Stimulated activated naive CD8-positive, alpha-beta T cell treated with anti-CD3 and anti-CD28 coated beads, Interleukin-15, amount 100 ng/mL, for 72 hours (primary cell): ENCODE results near the gene ARPC1B.
A peak's percentile ranks its signal among the peaks of the same experiment; 100 is the strongest.
"Not testable (repeated sequence)": the region's sequence is repeated elsewhere in the genome, so short reads cannot be mapped to it uniquely, and the experiment has no call there.

Source experiments
- ATAC-seq: fragments of 150-1000 bp; cut with Tn5 transposase; 2 replicates; pipeline ENCODE4 v1.10.0; 2021; ENCODE audit warnings: mild to moderate bottlenecking, moderate library complexity
- DNase-seq, 2 donors: peaks; one replicate each; pipeline ENCODE4 v3.0.0; 2021 to 2022
- H3K27ac Mint-ChIP-seq, 2 donors: one replicate each; pipeline ENCODE4 v1.8.0; 2022; ENCODE audit warnings: mild to moderate bottlenecking in 2 of 2, mixed read lengths in 2 of 2, moderate library complexity in 2 of 2
- H3K27me3 Mint-ChIP-seq: one replicate; pipeline ENCODE4 v1.8.0; 2022; ENCODE audit warnings: mixed read lengths
- H3K4me1 Mint-ChIP-seq: one replicate; pipeline ENCODE4 v1.8.0; 2022; ENCODE audit warnings: mild to moderate bottlenecking, mixed read lengths
- H3K4me3 Mint-ChIP-seq, 2 donors: one replicate each; pipeline ENCODE4 v1.8.0; 2022; ENCODE audit warnings: mild to moderate bottlenecking in 2 of 2, mixed read lengths in 2 of 2, moderate library complexity in 1 of 2
- H3K9me3 Mint-ChIP-seq, 2 donors: one replicate each; pipeline ENCODE4 v1.8.0; 2022; ENCODE audit warnings: mixed read lengths in 2 of 2

The ARPC1B gene

DNA sequence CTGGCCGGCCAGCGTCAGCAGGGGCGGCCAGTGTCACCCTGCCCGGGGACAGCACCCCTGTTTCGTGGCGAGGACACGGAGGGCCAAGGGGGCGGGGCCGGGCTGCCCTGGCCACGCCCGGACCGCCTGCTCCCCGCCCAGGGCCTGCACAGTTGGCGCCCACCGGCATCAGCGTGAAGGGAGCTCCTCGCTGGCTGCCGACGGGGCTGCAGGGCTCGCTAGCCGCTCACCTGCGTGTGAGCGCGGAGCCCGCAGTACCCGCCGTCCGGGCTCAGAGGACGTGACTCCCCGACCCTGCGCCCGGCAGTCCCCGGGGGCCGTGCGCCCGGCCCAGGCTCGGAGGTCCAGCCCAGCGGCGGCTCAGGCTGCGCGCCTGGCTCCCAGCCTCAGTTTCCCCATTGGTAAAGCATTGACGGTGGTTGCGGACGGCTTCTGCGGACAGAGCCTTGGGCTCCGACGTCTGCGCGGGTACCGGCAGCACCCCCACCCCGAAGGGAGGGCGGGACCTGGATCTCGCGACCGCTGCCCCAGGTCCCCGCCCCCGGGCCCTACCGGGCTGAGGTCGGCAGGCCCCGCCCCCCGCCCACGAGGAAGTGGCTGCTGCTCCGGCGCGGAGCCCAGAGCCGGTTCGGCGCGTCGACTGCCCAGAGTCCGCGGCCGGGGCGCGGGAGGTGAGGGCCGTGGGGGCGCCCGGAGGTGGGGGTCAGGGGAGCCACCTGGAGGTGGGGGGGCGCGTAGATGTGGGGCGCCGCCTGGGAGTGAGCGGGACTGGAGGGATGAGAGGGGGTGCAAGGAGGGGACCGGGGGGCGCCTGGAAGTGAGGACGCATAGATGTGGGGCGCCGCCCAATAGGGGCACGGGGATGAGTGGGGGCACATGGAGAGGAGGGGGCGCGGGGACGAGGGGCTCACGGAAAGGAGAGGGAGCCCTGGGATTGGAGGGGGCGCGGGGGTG, at the start of gene ARPC1B:
Gene ARPC1B (plus strand): TSS at position 620 of the 954 bp plus-strand sequence. CDS start 10,985 bp downstream, outside the sequence.
- ATAC-seq (peak; percentile 77), DNase-seq (peak; percentile 76 to 78)
- H3K27me3 Mint-ChIP-seq = no peaks in the 10 kb centered on the region
- H3K9me3 Mint-ChIP-seq = no peaks in the 10 kb centered on the region
- H3K4me3 Mint-ChIP-seq = peak within 1 kb of the TSS; percentile 82 to 90
- H3K4me1 Mint-ChIP-seq = peaks cover 63% of the 10 kb centered on the region
- peak within 1 kb of the TSS; percentile 90 to 95 for H3K27ac Mint-ChIP-seq

DNA sequence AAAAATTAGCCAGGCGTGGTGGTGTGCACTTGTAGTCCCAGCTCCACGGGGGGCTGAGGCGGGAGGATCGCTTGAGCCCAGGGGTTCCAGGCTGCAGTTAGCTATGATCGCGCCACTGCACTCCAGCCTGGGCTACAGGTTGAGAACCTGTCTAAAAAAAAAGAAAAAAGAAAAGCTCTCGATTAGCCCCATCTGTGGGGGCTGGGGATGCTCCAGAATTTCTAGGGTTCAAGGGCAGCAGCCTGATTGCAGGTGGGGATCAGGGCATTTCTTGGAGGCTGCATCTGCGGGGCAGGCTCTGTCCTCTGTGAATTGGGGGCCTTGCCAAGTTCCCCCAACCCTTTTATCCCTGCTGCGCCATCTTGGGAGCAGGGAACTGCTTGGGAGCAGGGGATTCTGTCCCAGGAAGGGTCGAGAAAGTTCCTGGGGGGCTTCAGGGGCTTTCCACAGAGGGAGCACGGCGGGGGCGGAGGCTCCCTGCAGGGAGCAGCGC, 49.5 kb upstream of the ARPC1B start:
- ATAC-seq (no peak), DNase-seq (no peak)
- H3K4me1 Mint-ChIP-seq = peaks cover 44% of the 10 kb centered on the region
- peak overlapping the region; percentile 81 to 97 for H3K27ac Mint-ChIP-seq
- no peaks in the 10 kb centered on the region for H3K9me3 Mint-ChIP-seq
- peak overlapping the region; percentile 98 to 99 for H3K4me3 Mint-ChIP-seq
- H3K27me3 Mint-ChIP-seq = no peaks in the 10 kb centered on the region

DNA sequence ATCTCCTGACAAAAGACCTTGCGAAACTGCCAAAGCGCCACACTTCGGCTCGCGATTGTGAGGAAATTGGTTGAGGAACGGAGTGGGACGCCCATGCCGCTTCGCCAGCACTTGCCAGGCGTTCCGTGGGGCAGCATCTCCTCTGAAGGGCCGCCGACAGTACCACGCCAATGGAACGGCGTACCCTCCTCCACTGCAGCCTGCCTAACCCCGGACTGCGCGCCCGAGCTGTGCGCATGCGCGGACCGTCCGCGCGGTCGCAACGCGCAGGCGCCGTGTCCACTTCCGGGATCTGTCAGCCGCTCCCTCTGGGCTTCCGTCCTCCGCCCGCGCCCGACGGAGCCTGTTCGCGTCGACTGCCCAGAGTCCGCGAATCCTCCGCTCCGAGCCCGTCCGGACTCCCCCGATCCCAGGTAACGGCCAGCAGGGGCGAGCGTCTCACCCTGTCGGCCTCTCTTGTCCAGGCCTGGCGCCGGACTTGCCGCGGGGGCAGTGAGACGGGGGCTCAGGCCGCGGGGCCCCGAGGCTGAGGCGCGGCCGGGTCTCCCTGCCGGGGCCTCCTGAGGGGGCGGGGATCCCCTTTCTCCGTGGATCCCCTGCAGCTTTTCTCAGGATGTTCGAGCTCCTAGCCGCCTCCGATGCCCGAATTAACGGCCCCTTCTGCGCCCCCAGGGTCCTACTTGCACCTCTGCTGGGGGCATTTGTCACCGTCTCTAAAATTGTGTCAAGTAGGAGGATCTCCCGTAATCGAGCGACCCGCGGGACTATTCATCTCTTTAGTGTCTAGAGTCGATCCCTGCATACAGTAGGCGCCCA, 48.7 kb upstream of the ARPC1B start, which contains the start of gene ARPC1A:
Gene ARPC1A (plus strand): TSS at position 307 of the 816 bp plus-strand sequence. CDS start 7,456 bp downstream, outside the sequence.
- no peaks in the 10 kb centered on the region for H3K27me3 Mint-ChIP-seq
- ATAC-seq (peak; percentile 95), DNase-seq (peak; percentile 93 to 94)
- H3K27ac Mint-ChIP-seq = peak within 1 kb of the TSS; percentile 95 to 97
- peaks cover 51% of the 10 kb centered on the region for H3K4me1 Mint-ChIP-seq
- peak within 1 kb of the TSS; percentile 98 to 99 for H3K4me3 Mint-ChIP-seq
- no peaks in the 10 kb centered on the region for H3K9me3 Mint-ChIP-seq

DNA sequence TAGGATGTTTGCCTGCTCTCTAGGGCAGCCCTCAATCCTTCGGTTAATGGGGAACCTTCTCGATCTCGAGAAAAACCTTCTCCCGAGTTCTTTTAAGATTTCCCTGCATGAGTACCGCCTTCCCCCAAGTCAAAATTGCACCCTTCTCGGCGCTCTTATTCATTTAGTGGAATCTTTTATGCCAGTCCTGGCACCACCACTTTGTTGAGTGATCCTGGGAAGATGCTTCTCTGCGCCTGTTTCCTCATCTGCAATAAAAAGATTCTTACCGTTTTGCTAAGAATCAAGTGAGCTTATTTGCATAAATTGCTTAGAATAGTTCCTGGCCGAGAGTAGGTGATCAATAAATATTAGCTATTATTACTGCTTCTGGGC, 48.1 kb upstream of the ARPC1B start:
- DNase-seq (no peak), ATAC-seq (no peak)
- peak overlapping the region; percentile 95 to 97 for H3K27ac Mint-ChIP-seq
- peak overlapping the region; percentile 98 to 99 for H3K4me3 Mint-ChIP-seq
- peaks cover 57% of the 10 kb centered on the region for H3K4me1 Mint-ChIP-seq
- no peaks in the 10 kb centered on the region for H3K9me3 Mint-ChIP-seq
- H3K27me3 Mint-ChIP-seq = no peaks in the 10 kb centered on the region

DNA sequence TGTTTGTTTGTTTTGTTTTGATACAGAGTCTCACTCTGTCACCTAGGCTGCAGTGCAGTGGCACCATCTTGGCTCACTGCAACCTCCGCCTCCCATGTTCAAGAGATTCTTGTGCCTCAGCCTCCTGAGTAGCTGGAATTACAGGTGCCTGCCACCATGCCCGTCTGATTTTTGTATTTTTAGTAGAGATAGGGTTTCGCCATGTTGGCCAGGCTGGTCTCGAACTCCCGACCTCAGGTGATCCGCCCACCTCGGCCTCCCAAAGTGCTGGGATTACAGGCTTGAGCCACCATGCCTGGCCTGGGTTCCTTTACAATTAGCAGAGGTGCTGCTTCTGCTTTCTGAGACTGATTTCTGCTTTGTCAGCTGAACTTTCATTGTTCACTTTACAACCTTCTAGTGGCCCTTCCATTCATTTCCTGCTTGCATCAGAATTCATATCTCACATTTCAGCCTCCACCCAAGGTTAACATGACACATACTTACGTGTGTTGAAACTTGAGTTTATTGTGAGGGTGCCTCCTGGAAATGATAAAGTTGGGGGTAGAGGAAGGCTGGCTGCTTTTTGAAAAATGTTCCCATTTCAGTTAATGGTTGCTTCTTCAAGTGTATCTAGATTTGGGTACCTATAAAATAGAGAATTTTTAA, 44.1 kb upstream of the ARPC1B start:
- not testable (repeated sequence) for H3K9me3 Mint-ChIP-seq, H3K27me3 Mint-ChIP-seq
- Mint-ChIP-seq H3K4me1 (peaks cover 58% of the 10 kb centered on the region), H3K4me3 (peak overlapping the region; percentile 58 to 78), H3K27ac (peak overlapping the region; percentile 89 to 97)
- peak; percentile 68 for ATAC-seq
- DNase-seq = peak in 1 of 2 donors; percentile 29

DNA sequence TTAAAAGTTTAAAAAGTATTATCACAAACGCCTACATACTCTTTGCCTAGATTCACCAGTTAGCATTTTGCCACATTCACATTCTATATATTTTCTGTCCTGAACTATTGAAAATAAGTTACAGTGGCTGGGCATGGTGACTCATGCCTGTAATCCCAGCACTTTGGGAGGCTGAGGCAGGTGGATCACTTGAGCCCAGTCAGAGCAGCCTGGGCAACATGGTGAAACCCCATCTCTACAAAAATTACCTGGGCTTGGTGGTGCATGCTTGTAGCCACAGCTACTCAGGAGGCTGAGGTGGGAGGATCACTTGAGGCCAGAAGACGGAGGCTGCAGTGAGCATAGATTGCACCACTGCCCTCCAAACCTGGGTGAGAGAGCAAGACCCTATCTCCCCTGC, 43.5 kb upstream of the ARPC1B start:
- H3K4me3 Mint-ChIP-seq = no peak overlapping the region
- H3K27ac Mint-ChIP-seq = peak overlapping the region; percentile 89 to 97
- DNase-seq (no peak), ATAC-seq (peak; percentile 64)
- H3K9me3 Mint-ChIP-seq = no peaks in the 10 kb centered on the region
- no peaks in the 10 kb centered on the region for H3K27me3 Mint-ChIP-seq
- H3K4me1 Mint-ChIP-seq = peaks cover 58% of the 10 kb centered on the region

DNA sequence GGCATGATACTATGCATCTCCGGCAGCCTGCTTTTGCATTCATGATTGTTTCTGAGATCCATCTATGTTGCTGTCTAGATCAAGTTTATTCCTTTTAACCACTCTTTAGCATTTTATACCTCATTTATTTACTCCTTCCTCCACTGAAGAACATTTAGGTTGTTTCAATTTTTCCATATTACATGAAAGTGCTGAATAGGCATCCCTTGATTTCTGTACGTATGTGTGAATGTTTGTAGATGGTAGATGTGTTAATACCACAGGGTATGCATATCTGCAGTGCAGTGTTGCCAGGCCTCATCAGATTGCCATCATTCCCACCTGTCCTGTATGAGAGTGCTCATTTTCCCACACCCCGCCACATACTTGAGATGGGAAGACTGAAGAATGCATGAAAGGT, 34.9 kb upstream of the ARPC1B start:
- Mint-ChIP-seq H3K27me3 (no peaks in the 10 kb centered on the region), H3K4me3 (no peak overlapping the region), H3K9me3 (no peaks in the 10 kb centered on the region), H3K27ac (no peak overlapping the region), H3K4me1 (no peaks in the 10 kb centered on the region)
- DNase-seq = no peak
- ATAC-seq = no peak

DNA sequence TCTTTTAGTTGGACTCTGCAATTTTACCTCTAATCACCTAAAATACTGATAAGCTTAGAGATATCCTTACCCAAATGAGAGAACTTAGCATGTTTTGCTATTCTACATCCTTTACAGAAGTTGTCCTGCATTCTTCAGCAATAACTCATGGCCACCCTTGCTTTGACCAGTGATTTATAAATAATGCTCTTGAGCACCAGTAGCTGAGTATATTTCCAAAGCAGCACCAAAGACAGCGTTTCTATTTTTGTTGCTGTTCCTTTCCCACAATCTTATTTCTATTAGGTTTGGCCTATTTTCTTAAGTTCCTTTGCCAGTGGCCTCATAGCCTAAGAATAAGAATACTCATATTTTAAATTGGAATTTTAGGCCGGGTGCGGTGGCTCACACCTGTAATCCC, 33.9 kb upstream of the ARPC1B start:
- DNase-seq = no peak
- no peaks in the 10 kb centered on the region for H3K9me3 Mint-ChIP-seq
- ATAC-seq = no peak
- no peak overlapping the region for H3K4me3 Mint-ChIP-seq
- no peaks in the 10 kb centered on the region for H3K4me1 Mint-ChIP-seq
- no peaks in the 10 kb centered on the region for H3K27me3 Mint-ChIP-seq
- H3K27ac Mint-ChIP-seq = peak overlapping the region in 1 of 2 donors; percentile 83

DNA sequence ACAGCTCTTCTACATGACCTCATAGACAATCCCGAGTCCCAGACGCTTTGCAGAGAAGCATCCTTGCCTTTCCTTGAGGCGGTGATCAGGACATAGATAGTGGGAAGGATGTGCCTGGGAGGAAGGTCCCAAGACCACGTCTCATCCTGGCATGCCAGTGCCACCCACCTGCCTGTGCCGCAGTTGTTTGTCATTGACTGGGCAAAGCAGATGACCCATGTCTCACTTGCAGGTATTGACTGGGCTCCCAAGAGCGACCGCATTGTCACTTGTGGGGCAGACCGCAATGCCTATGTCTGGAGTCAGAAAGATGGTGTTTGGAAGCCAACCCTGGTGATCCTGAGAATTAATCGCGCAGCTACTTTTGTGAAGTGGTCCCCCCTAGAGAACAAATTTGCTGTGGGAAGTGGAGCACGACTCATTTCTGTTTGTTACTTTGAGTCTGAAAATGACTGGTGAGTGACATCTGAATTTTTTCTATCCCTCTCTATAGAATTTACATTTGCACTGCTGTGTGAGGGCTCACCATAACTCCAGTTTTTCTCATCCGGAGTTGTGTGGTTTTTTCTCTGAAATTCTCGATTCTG, 30.4 kb upstream of the ARPC1B start:
- H3K4me3 Mint-ChIP-seq = no peak overlapping the region
- no peak for DNase-seq
- ATAC-seq = no peak
- peak overlapping the region in 1 of 2 donors; percentile 48 for H3K27ac Mint-ChIP-seq
- no peaks in the 10 kb centered on the region for H3K27me3 Mint-ChIP-seq
- H3K9me3 Mint-ChIP-seq = no peaks in the 10 kb centered on the region
- H3K4me1 Mint-ChIP-seq = no peaks in the 10 kb centered on the region

DNA sequence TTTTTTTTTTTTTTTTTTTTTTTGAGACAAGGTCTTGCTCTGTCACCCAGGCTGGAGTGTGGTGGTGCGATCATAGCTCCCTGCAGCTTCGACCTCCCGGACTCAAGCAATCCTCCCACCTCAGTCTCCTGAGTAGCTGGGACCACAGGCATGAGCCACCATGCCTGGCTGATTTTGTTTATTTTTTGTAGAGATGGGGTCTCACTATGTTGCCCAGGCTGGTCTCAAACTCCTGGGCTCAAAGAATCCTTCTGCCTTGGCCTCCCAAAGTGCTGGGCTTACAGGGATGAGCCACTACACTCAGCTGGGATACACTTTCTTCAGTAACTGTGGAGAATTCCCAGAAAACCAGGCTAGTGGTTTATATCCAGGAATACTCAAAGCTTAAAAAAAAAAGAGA, 23.9 kb upstream of the ARPC1B start:
- H3K4me1 Mint-ChIP-seq, H3K9me3 Mint-ChIP-seq, H3K27me3 Mint-ChIP-seq, DNase-seq, ATAC-seq, H3K4me3 Mint-ChIP-seq: not testable (repeated sequence)
- peak overlapping the region; percentile 53 to 89 for H3K27ac Mint-ChIP-seq

DNA sequence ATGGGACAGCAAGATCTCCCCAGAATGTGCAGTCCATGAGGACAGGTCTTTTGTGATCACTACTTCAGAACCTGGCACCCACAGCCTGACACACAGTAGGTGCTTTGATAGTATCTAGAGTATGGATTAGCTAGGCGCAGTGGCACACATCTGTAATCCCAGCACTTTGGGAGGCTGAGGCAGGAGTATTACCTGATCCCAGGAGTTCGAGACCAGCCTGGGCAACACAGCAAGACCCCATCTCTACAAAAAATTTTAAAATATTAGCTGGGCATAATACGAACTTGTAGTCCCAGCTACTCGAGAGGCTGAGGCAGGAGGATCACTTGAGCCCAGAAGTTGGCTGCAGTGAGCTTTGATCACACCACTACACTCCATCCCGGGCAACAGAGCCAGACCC, 22.3 kb upstream of the ARPC1B start:
- Mint-ChIP-seq H3K27ac (no peak overlapping the region), H3K27me3 (no peaks in the 10 kb centered on the region), H3K9me3 (no peaks in the 10 kb centered on the region), H3K4me1 (no peaks in the 10 kb centered on the region), H3K4me3 (no peak overlapping the region)
- ATAC-seq = no peak
- no peak for DNase-seq

DNA sequence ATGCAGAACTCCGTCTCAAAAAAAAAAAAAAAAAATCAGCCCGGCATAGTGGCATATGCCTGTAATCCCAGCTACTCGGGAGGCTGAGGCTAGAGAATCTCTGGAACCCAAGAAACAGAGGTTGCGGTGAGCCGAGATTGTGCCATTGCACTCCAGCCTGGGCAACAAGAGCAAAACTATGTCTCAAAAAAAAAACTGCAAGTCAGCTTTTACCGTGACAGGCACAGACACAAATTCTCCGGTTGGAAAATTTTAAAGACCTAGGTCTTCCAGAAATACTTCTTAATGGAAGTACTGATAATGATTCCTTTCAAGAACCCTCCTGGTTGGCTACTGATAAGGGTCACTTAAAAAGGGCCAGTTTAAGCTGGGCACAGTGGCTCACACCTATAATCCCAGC, 19.4 kb upstream of the ARPC1B start:
- no peak for ATAC-seq
- Mint-ChIP-seq H3K27ac (no peak overlapping the region), H3K4me1 (no peaks in the 10 kb centered on the region), H3K4me3 (no peak overlapping the region), H3K9me3 (no peaks in the 10 kb centered on the region), H3K27me3 (no peaks in the 10 kb centered on the region)
- DNase-seq = no peak

DNA sequence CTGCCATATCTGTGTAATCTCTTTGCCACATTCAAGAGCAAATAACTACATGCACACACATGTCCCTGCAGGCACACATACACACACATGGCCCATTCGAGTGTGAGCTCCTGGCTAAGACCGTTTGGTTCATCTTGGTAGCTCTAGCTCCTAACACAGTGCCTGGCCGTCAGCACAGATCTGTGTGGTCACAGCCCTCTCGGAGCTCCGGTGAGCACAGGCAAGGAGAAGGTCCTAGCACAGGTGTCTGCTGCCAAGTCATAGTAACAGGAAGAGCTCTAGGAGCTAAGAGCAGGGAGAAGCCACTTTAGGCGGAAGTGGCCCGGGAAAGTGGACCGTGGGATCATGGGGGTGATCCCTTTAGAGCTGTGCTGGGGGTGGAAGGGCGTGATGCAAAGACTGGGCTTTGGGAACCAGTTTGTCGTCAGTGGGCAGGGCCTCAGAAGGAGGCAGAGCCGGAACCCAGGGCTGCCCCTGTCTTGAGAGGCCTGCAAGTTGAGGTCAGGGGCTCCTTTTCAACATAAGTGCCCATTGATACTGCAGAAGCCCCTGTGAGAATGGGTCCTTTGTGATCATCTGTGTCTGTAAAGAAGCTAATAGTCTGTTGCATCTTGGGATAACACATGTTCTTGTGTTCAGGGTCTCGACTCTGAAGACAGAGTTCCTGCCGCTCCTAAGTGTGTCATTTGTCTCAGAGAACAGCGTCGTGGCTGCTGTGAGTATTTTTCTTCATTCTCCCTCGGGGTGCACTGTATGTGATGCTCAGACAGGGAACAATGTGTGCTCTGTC, 16.6 kb upstream of the ARPC1B start:
- Mint-ChIP-seq H3K4me3 (no peak overlapping the region), H3K27me3 (no peaks in the 10 kb centered on the region), H3K27ac (no peak overlapping the region), H3K9me3 (no peaks in the 10 kb centered on the region), H3K4me1 (no peaks in the 10 kb centered on the region)
- DNase-seq (no peak), ATAC-seq (no peak)

DNA sequence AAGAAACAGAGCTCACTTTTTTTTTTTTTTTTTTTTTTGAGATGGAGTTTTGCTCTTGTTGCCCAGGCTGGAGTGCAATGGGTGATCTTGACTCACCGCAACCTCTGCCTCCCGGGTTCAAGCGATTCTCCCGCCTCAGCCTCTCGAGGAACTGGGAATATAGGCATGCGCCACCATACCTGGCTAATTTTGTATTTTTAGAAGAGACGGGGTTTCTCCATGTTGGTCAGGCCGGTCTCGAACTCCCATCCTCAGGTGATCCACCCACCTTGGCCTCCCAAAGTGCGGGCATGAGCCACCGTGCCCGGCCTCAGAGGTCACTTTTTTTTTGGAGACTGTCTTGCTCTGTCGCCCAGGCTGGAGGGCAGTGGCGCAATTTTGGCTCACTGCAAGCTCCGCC, 16.0 kb upstream of the ARPC1B start:
- ATAC-seq, H3K4me1 Mint-ChIP-seq, H3K27me3 Mint-ChIP-seq, H3K4me3 Mint-ChIP-seq, H3K9me3 Mint-ChIP-seq, DNase-seq, H3K27ac Mint-ChIP-seq: not testable (repeated sequence)
